NT2/D1 (cell line): ENCODE measurements around the gene RIOK1.

Source experiments
- SUZ12 ChIP-seq: IDR thresholded peaks from 2 replicates; pipeline ENCODE4 v1.6.1; 2011; ENCODE audit not compliant: insufficient read length, insufficient read depth; ENCODE audit errors: extremely low read depth
- YY1 ChIP-seq: IDR thresholded peaks from 2 replicates; pipeline ENCODE4 v1.6.1; 2011; ENCODE audit not compliant: insufficient read length, insufficient read depth
- ZNF274 ChIP-seq: IDR thresholded peaks from 2 replicates; pipeline ENCODE4 v1.6.1; 2011; ENCODE audit warnings: mild to moderate bottlenecking, low read depth, low read length

DNA sequence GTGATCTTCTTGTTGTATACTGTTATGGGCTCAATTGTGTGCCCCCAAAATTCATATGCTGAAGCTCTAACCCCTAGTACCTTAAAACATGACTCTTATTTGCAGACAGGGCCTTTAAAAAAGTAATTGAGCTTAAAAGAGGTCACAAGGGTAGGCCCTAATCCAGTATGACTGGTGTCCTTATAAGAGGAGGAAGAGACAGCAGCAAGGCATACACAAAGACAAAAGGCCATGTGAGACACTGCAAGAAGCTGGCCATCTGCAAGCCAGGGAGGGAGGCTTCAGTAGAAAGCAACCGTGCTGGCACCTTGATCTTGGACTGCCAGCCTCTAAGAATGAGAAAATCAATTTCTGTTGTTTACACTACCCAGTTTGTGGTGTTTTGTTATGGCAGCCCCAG, 8.5 kb upstream of the RIOK1 start:
- TF ChIP-seq YY1 (no peak), SUZ12 (no peak), ZNF274 (no peak)
